Measurements from ENCODE around the gene HYPK.
"Not testable (repeated sequence)": the region's sequence is repeated elsewhere in the genome, so short reads cannot be mapped to it uniquely, and the experiment has no call there.

- TF ChIP-seq POLR2A (IDR thresholded peaks at IDR 0.05); POLR2AphosphoS5 (IDR thresholded peaks at IDR 0.05; ENCODE audit: insufficient read depth in 1 of 2, low read depth in 1 of 2); CTCF (IDR thresholded peaks at IDR 0.05): not testable (repeated sequence)
These were observed 31.2 kb downstream of the HYPK start for GRCh38 chr15:43831519-43832052.

Data from vagina (tissue), 2 donors.